NOMO-1 treated with DMSO at 0.1 percent for 48 hours (cell line): ENCODE data around the gene NAT10.
"Not testable (repeated sequence)": the region's sequence is repeated elsewhere in the genome, so short reads cannot be mapped to it uniquely, and the experiment has no call there.

Source experiments
- DNase-seq: peaks from one replicate; lab custom pipeline; 2025; ENCODE audit not compliant: unreplicated experiment; lab: John Stamatoyannopoulos, UW

NAT10 gene

GRCh38 chr11:34105079-34105956, at the start of gene NAT10:
TSS of gene NAT10 (plus strand) at chr11:34105629. CDS start at chr11:34108226, 2,597 bp downstream.
- DNase-seq: peak; percentile 97

- no peak for DNase-seq
These were observed 48.8 kb upstream of the NAT10 start for GRCh38 chr11:34056672-34057071.

- no peak for DNase-seq
These were observed 42.2 kb upstream of the NAT10 start for GRCh38 chr11:34063061-34063795.

GRCh38 chr11:34064291-34064690, 41.1 kb upstream of the NAT10 start:
- no peak for DNase-seq

- no peak for DNase-seq
These were observed 39.8 kb upstream of the NAT10 start for GRCh38 chr11:34065505-34066203.

- DNase-seq: not testable (repeated sequence)
These were observed 38.7 kb upstream of the NAT10 start for GRCh38 chr11:34066766-34067165.

GRCh38 chr11:34067383-34068065, 37.9 kb upstream of the NAT10 start:
- DNase-seq: no peak

GRCh38 chr11:34068111-34068510, 37.3 kb upstream of the NAT10 start:
- no peak for DNase-seq

- not testable (repeated sequence) for DNase-seq
These were observed 34.1 kb upstream of the NAT10 start for GRCh38 chr11:34071306-34071705.

- no peak for DNase-seq
These were observed 33.4 kb upstream of the NAT10 start for GRCh38 chr11:34072041-34072440.

- no peak for DNase-seq
These were observed 32.6 kb upstream of the NAT10 start for GRCh38 chr11:34072832-34073231.

GRCh38 chr11:34074391-34074790, 31.0 kb upstream of the NAT10 start:
- DNase-seq: no peak

GRCh38 chr11:34075178-34075820, 30.1 kb upstream of the NAT10 start:
- no peak for DNase-seq

- no peak for DNase-seq
These were observed 24.8 kb upstream of the NAT10 start for GRCh38 chr11:34080609-34081008.

GRCh38 chr11:34084637-34085036, 20.8 kb upstream of the NAT10 start:
- DNase-seq: no peak

- no peak for DNase-seq
These were observed 18.7 kb upstream of the NAT10 start for GRCh38 chr11:34086554-34087283.

- DNase-seq: no peak
These were observed 13.6 kb upstream of the NAT10 start for GRCh38 chr11:34091825-34092224.

GRCh38 chr11:34094900-34095299, 10.5 kb upstream of the NAT10 start:
- DNase-seq: not testable (repeated sequence)

- DNase-seq: no peak
These were observed 6.6 kb upstream of the NAT10 start for GRCh38 chr11:34098813-34099212.

- DNase-seq: no peak
These were observed 750 bp upstream of the NAT10 start for GRCh38 chr11:34104680-34105078.
